Cardiac muscle cell (in vitro differentiated cells and primary cell): ENCODE data around the gene SAXO1. TPM values are rescaled to one million over a fixed set of nuclear protein-coding genes. Genes with fewer than 3 reads are reported as not detected.

Source experiments
- DNase-seq, 2 donors: peaks; one replicate each; pipeline versions ENCODE4 v3.0.0 to v3.0.0-alpha.2; 2010 to 2017; ENCODE audit warnings: low read depth in 1 of 2, low spot score in 1 of 2
- H3K27ac ChIP-seq: fragments of 200-600 bp; sonication (generic); 2 replicates; pipeline ENCODE4 v1.5.1; 2016
- H3K27me3 ChIP-seq: fragments of 200-600 bp; sonication (generic); 2 replicates; pipeline ENCODE4 v1.6.0; 2016; ENCODE audit warnings: control low read depth
- H3K36me3 ChIP-seq: fragments of 200-600 bp; sonication (generic); 2 replicates; pipeline ENCODE4 v1.5.1; 2016; ENCODE audit warnings: control low read depth
- H3K4me1 ChIP-seq: fragments of 200-600 bp; sonication (generic); 2 replicates; pipeline ENCODE4 v1.8.1; 2017; ENCODE audit warnings: low read depth, mild to moderate bottlenecking, mixed run types
- H3K4me3 ChIP-seq: fragments of 200-600 bp; sonication (generic); 2 replicates; pipeline ENCODE4 v1.5.1; 2016; ENCODE audit warnings: mild to moderate bottlenecking
- H3K9me3 ChIP-seq: fragments of 200-600 bp; sonication (generic); 2 replicates; pipeline ENCODE4 v1.5.1; 2017; ENCODE audit warnings: low read depth, mild to moderate bottlenecking, control low read depth
- CTCF ChIP-seq: IDR thresholded peaks from 2 replicates; pipeline ENCODE4 v1.5.1; 2012; ENCODE audit warnings: low read depth, mild to moderate bottlenecking, low read length
- polyA plus RNA-seq: library from polyadenylated mRNA; unstranded; fragments of >200 nt; fragmentation: Nextera tagmentation; extraction: Ambion mirVana; gene quantifications from 2 replicates; pipeline ENCODE4 v1.2.1, GENCODE V29; 2016
- total RNA-seq: library from RNA; depleted of rRNA; stranded (reverse); fragments of >200 nt; gene quantifications from 2 replicates; pipeline ENCODE4 v1.2.3, GENCODE V29; 2016

The SAXO1 gene
- total and polyA plus RNA-seq, 2 experiments from 2014 or later = 0.06 to 0.24 TPM

GRCh38 chr9:18969128-18969527, 63.9 kb downstream of the SAXO1 start:
- Histone ChIP-seq H3K36me3 (no peaks in the 10 kb centered on the region), H3K27me3 (no peaks in the 10 kb centered on the region), H3K9me3 (no peaks in the 10 kb centered on the region), H3K27ac (no peak overlapping the region), H3K4me1 (peaks cover 15% of the 10 kb centered on the region), H3K4me3 (no peak overlapping the region)
- no peak for TF ChIP-seq CTCF
- no peak for DNase-seq

- H3K36me3 ChIP-seq = no peaks in the 10 kb centered on the region
- H3K4me1 ChIP-seq = no peaks in the 10 kb centered on the region
- no peak overlapping the region for H3K27ac ChIP-seq
- no peak for DNase-seq
- H3K4me3 ChIP-seq = no peak overlapping the region
- no peaks in the 10 kb centered on the region for H3K9me3 ChIP-seq
- no peak for TF ChIP-seq CTCF
- H3K27me3 ChIP-seq = no peaks in the 10 kb centered on the region
These were observed 77.4 kb downstream of the SAXO1 start for GRCh38 chr9:18955626-18956025.

GRCh38 chr9:18951936-18952335, 81.1 kb downstream of the SAXO1 start:
- Histone ChIP-seq H3K4me3 (no peak overlapping the region), H3K27ac (no peak overlapping the region), H3K4me1 (no peaks in the 10 kb centered on the region), H3K36me3 (no peaks in the 10 kb centered on the region), H3K27me3 (no peaks in the 10 kb centered on the region), H3K9me3 (no peaks in the 10 kb centered on the region)
- DNase-seq = no peak
- TF ChIP-seq CTCF = no peak

GRCh38 chr9:18947892-18948339, 85.1 kb downstream of the SAXO1 start:
- no peak overlapping the region for H3K27ac ChIP-seq
- H3K4me1 ChIP-seq = no peaks in the 10 kb centered on the region
- H3K4me3 ChIP-seq = no peak overlapping the region
- no peaks in the 10 kb centered on the region for H3K27me3 ChIP-seq
- no peak for DNase-seq
- H3K9me3 ChIP-seq = no peaks in the 10 kb centered on the region
- no peak for TF ChIP-seq CTCF
- no peaks in the 10 kb centered on the region for H3K36me3 ChIP-seq

- H3K27me3 ChIP-seq = no peaks in the 10 kb centered on the region
- no peaks in the 10 kb centered on the region for H3K4me1 ChIP-seq
- DNase-seq = no peak
- H3K4me3 ChIP-seq = no peak overlapping the region
- H3K27ac ChIP-seq = no peak overlapping the region
- H3K36me3 ChIP-seq = no peaks in the 10 kb centered on the region
- H3K9me3 ChIP-seq = no peaks in the 10 kb centered on the region
- TF ChIP-seq CTCF = no peak
These were observed 90.2 kb downstream of the SAXO1 start for GRCh38 chr9:18942801-18943200.
